Liver (tissue), 3 donors: ENCODE data around the gene CLDN10.

Experiments used
- GABPA ChIP-seq, 2 donors: IDR thresholded peaks in 1 of 2; conservative IDR thresholded peaks in 1 of 2; 2 replicates each; pipeline ENCODE4 v1.6.1; 2016; ENCODE audit warnings: antibody characterized with exemption in 2 of 2, mild to moderate bottlenecking in 1 of 2, moderate library complexity in 1 of 2
- RAD21 ChIP-seq, 2 donors: IDR thresholded peaks; 2 replicates each; pipeline ENCODE4 v1.6.1; 2016; ENCODE audit warnings: antibody characterized with exemption in 2 of 2, mild to moderate bottlenecking in 2 of 2
- SP1 ChIP-seq: IDR thresholded peaks from 2 replicates; pipeline ENCODE4 v1.6.1; 2018; ENCODE audit warnings: antibody characterized with exemption, mild to moderate bottlenecking
- TAF1 ChIP-seq: conservative IDR thresholded peaks from 2 replicates; pipeline ENCODE4 v1.6.1; 2016; ENCODE audit warnings: antibody characterized with exemption, mild to moderate bottlenecking
- TF ChIP-seq, protein P1 (sequence below): fragments of 150-350 bp; IDR thresholded peaks from 2 replicates; pipeline ENCODE4 v1.5.1; 2017; ENCODE audit warnings: improper control_type of control experiment, low read depth, low read length; ENCODE audit not compliant: missing input control
- TF ChIP-seq, protein P2 (sequence below): IDR thresholded peaks from 2 replicates; pipeline ENCODE4 v1.6.1; 2016; ENCODE audit warnings: antibody characterized with exemption
- TF ChIP-seq, protein P3 (sequence below): IDR thresholded peaks from 2 replicates; pipeline ENCODE4 v1.6.1; 2016; ENCODE audit warnings: antibody characterized with exemption, mild to moderate bottlenecking
- donor health status: healthy.
- donor health status: healthy.

DNA sequence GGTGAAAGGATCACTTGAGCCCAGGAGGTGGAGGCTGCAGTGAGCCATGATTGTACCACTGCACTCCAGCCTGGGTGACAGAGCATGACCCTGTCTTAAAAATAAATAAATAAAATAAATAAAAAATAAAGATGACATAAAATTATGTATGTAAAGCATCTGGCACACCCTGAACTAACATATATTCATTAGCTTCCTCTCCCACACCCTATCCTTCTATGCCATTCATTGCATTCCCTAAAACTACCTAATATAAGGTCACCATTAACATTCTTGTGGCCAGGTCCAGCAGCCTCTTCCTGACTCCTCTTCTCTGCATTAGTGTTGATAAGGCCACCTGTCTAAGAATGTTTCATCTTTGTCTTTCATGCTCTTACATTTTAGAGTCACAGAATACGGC is 44.5 kb upstream of the CLDN10 start:
- TF ChIP-seq, protein P1, sequence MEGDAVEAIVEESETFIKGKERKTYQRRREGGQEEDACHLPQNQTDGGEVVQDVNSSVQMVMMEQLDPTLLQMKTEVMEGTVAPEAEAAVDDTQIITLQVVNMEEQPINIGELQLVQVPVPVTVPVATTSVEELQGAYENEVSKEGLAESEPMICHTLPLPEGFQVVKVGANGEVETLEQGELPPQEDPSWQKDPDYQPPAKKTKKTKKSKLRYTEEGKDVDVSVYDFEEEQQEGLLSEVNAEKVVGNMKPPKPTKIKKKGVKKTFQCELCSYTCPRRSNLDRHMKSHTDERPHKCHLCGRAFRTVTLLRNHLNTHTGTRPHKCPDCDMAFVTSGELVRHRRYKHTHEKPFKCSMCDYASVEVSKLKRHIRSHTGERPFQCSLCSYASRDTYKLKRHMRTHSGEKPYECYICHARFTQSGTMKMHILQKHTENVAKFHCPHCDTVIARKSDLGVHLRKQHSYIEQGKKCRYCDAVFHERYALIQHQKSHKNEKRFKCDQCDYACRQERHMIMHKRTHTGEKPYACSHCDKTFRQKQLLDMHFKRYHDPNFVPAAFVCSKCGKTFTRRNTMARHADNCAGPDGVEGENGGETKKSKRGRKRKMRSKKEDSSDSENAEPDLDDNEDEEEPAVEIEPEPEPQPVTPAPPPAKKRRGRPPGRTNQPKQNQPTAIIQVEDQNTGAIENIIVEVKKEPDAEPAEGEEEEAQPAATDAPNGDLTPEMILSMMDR: no peak
- TF ChIP-seq, protein P2, sequence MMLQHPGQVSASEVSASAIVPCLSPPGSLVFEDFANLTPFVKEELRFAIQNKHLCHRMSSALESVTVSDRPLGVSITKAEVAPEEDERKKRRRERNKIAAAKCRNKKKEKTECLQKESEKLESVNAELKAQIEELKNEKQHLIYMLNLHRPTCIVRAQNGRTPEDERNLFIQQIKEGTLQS: no peak
- TF ChIP-seq TAF1: no peak
- TF ChIP-seq, protein P3, sequence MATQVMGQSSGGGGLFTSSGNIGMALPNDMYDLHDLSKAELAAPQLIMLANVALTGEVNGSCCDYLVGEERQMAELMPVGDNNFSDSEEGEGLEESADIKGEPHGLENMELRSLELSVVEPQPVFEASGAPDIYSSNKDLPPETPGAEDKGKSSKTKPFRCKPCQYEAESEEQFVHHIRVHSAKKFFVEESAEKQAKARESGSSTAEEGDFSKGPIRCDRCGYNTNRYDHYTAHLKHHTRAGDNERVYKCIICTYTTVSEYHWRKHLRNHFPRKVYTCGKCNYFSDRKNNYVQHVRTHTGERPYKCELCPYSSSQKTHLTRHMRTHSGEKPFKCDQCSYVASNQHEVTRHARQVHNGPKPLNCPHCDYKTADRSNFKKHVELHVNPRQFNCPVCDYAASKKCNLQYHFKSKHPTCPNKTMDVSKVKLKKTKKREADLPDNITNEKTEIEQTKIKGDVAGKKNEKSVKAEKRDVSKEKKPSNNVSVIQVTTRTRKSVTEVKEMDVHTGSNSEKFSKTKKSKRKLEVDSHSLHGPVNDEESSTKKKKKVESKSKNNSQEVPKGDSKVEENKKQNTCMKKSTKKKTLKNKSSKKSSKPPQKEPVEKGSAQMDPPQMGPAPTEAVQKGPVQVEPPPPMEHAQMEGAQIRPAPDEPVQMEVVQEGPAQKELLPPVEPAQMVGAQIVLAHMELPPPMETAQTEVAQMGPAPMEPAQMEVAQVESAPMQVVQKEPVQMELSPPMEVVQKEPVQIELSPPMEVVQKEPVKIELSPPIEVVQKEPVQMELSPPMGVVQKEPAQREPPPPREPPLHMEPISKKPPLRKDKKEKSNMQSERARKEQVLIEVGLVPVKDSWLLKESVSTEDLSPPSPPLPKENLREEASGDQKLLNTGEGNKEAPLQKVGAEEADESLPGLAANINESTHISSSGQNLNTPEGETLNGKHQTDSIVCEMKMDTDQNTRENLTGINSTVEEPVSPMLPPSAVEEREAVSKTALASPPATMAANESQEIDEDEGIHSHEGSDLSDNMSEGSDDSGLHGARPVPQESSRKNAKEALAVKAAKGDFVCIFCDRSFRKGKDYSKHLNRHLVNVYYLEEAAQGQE: no peak
- no peak for TF ChIP-seq SP1
- TF ChIP-seq GABPA (IDR thresholded peaks at IDR 0.05 in 1 of 2, conservative IDR thresholded peaks at IDR 0.05 in 1 of 2): no peak
- TF ChIP-seq RAD21 (IDR thresholded peaks at IDR 0.05): no peak
